Measurements from ENCODE around the gene ATG7.
"Not testable (repeated sequence)": the region's sequence is repeated elsewhere in the genome, so short reads cannot be mapped to it uniquely, and the experiment has no call there.

The ATG7 gene

GRCh38 chr3:11434563-11435096 is 162.4 kb downstream of the ATG7 start:
- no peak for DNase-seq (ENCODE audit: low read depth)

GRCh38 chr3:11435440-11436165 is 163.4 kb downstream of the ATG7 start:
- DNase-seq (ENCODE audit: low read depth): no peak

- DNase-seq (ENCODE audit: low read depth): no peak
Observed at GRCh38 chr3:11436775-11437174, 164.6 kb downstream of the ATG7 start.

- DNase-seq (ENCODE audit: low read depth): no peak
Observed at GRCh38 chr3:11437506-11437905, 165.3 kb downstream of the ATG7 start.

GRCh38 chr3:11438646-11439045 is 166.4 kb downstream of the ATG7 start:
- no peak for DNase-seq (ENCODE audit: low read depth)

GRCh38 chr3:11441346-11441745 is 169.1 kb downstream of the ATG7 start:
- not testable (repeated sequence) for DNase-seq (ENCODE audit: low read depth)

- no peak for DNase-seq (ENCODE audit: low read depth)
Observed at GRCh38 chr3:11444404-11444803, 172.2 kb downstream of the ATG7 start.

GRCh38 chr3:11445193-11445592 is 173.0 kb downstream of the ATG7 start:
- not testable (repeated sequence) for DNase-seq (ENCODE audit: low read depth)

- no peak for DNase-seq (ENCODE audit: low read depth)
Observed at GRCh38 chr3:11445883-11446282, 173.7 kb downstream of the ATG7 start.

GRCh38 chr3:11447584-11448200 is 175.5 kb downstream of the ATG7 start:
- no peak for DNase-seq (ENCODE audit: low read depth)

- DNase-seq (ENCODE audit: low read depth): no peak
Observed at GRCh38 chr3:11450015-11450414, 177.8 kb downstream of the ATG7 start.

- no peak for DNase-seq (ENCODE audit: low read depth)
Observed at GRCh38 chr3:11452312-11452711, 180.1 kb downstream of the ATG7 start.

GRCh38 chr3:11452885-11453847 is 181.0 kb downstream of the ATG7 start:
- no peak for DNase-seq (ENCODE audit: low read depth)

GRCh38 chr3:11455956-11456355 is 183.8 kb downstream of the ATG7 start:
- DNase-seq (ENCODE audit: low read depth): no peak

GRCh38 chr3:11457135-11457534 is 184.9 kb downstream of the ATG7 start:
- no peak for DNase-seq (ENCODE audit: low read depth)

GRCh38 chr3:11459186-11459824 is 187.1 kb downstream of the ATG7 start:
- DNase-seq (ENCODE audit: low read depth): no peak

- DNase-seq (ENCODE audit: low read depth): no peak
Observed at GRCh38 chr3:11461226-11461625, 189.0 kb downstream of the ATG7 start.

GRCh38 chr3:11462673-11463072 is 190.5 kb downstream of the ATG7 start:
- DNase-seq (ENCODE audit: low read depth): not testable (repeated sequence)

GRCh38 chr3:11463591-11463990 is 191.4 kb downstream of the ATG7 start:
- DNase-seq (ENCODE audit: low read depth): no peak

- DNase-seq (ENCODE audit: low read depth): no peak
Observed at GRCh38 chr3:11464356-11464755, 192.2 kb downstream of the ATG7 start.

GRCh38 chr3:11465744-11466616 is 193.8 kb downstream of the ATG7 start:
- DNase-seq (ENCODE audit: low read depth): no peak

Measured in activated T-cell treated with anti-CD3 and anti-CD28 coated beads for 48 hours (primary cell).